Measurements from ENCODE around the gene SCMH1.

SCMH1 gene

DNA sequence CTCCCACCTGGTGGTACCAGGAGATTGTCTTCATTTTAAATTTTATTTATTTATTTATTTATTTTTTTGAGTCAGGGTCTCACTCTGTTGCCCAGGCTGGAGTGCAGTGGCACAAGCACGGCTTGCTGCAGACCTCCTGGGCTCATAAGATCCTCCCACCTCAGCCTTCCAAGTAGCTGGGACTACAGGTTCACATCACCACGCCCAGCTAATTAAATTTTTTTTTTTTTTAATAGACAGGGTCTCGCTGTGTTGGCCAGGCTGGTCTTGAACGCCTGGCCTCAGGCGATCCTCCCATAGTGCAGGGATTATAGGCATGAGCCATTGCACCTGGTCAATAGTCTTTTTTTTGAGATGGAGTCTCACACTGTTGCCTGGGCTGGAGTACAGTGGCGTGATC, 229.1 kb downstream of the SCMH1 start:
- Histone ChIP-seq H3K4me3 (ENCODE audit: insufficient read depth, low read length, poor library complexity, severe bottlenecking) (no peak overlapping the region), H3K36me3 (ENCODE audit: low read length) (peaks cover 46% of the 10 kb centered on the region), H3K79me2 (ENCODE audit: insufficient read depth, low read length) (no peaks in the 10 kb centered on the region), H3K9me3 (ENCODE audit: insufficient read depth, low read length) (no peaks in the 10 kb centered on the region), H3K4me2 (ENCODE audit: low read depth, low read length, poor library complexity, severe bottlenecking) (no peak overlapping the region), H3K9ac (ENCODE audit: low read length) (no peak overlapping the region), H3K27me3 (ENCODE audit: low read length) (no peaks in the 10 kb centered on the region), H3F3A (ENCODE audit: insufficient read depth) (no peaks in the 10 kb centered on the region), H4K20me1 (ENCODE audit: low read depth, low read length) (no peaks in the 10 kb centered on the region), H2AFZ (ENCODE audit: low read depth, low read length, severe bottlenecking) (no peak overlapping the region), H3K9me2 (replicated peaks; ENCODE audit: insufficient read depth, low read length) (no peaks in the 10 kb centered on the region), H3K27ac (ENCODE audit: low read depth, low read length) (no peak overlapping the region)
- no peak for TF ChIP-seq EZH2phosphoT487 (conservative IDR thresholded peaks at IDR 0.05; ENCODE audit: low read length)
- TF ChIP-seq CTCF (IDR thresholded peaks at IDR 0.05; ENCODE audit: insufficient read depth, low read length, poor library complexity, severe bottlenecking): no peak

- Histone ChIP-seq H2AFZ (ENCODE audit: low read depth, low read length, severe bottlenecking) (no peak overlapping the region), H4K20me1 (ENCODE audit: low read depth, low read length) (no peaks in the 10 kb centered on the region), H3K27me3 (ENCODE audit: low read length) (no peaks in the 10 kb centered on the region), H3K9me3 (ENCODE audit: insufficient read depth, low read length) (no peaks in the 10 kb centered on the region), H3K4me3 (ENCODE audit: insufficient read depth, low read length, poor library complexity, severe bottlenecking) (no peak overlapping the region), H3K79me2 (ENCODE audit: insufficient read depth, low read length) (no peaks in the 10 kb centered on the region; the same call in 1 of the 2 replicates), H3F3A (ENCODE audit: insufficient read depth) (no peaks in the 10 kb centered on the region), H3K36me3 (ENCODE audit: low read length) (peaks cover 53% of the 10 kb centered on the region), H3K9me2 (replicated peaks; ENCODE audit: insufficient read depth, low read length) (no peaks in the 10 kb centered on the region), H3K27ac (ENCODE audit: low read depth, low read length) (no peak overlapping the region), H3K4me2 (ENCODE audit: low read depth, low read length, poor library complexity, severe bottlenecking) (no peak overlapping the region), H3K9ac (ENCODE audit: low read length) (no peak overlapping the region)
- TF ChIP-seq CTCF (IDR thresholded peaks at IDR 0.05; ENCODE audit: insufficient read depth, low read length, poor library complexity, severe bottlenecking): no peak
Measured at GRCh38 chr1:41010345-41010744, 231.8 kb downstream of the SCMH1 start.

DNA sequence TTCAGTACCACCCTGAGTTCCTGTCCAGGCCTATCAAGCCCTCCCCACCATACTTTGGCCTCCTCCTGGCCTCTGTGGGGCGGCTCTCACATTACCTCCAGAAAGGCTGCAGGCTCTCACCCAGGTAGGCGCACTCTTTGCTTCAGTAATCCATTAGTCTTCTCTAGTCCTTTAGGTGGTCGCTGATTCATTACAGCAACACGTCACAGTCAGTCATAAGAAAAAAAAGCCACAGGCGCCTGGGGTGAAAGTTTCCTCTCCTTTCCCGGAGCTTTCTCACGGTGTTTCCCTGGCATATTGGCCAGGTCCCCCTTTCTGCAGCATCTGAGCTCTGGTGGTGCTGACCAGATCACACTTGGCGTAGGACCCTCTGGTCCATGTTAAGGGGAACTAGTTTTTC, 232.6 kb downstream of the SCMH1 start:
- TF ChIP-seq EZH2phosphoT487 (conservative IDR thresholded peaks at IDR 0.05; ENCODE audit: low read length) (no peak), CTCF (IDR thresholded peaks at IDR 0.05; ENCODE audit: insufficient read depth, low read length, poor library complexity, severe bottlenecking) (no peak)
- Histone ChIP-seq H4K20me1 (ENCODE audit: low read depth, low read length) (no peaks in the 10 kb centered on the region), H3K9me2 (replicated peaks; ENCODE audit: insufficient read depth, low read length) (no peaks in the 10 kb centered on the region), H3K9me3 (ENCODE audit: insufficient read depth, low read length) (no peaks in the 10 kb centered on the region), H3K36me3 (ENCODE audit: low read length) (peaks cover 56% of the 10 kb centered on the region), H3K9ac (ENCODE audit: low read length) (no peak overlapping the region), H3K27ac (ENCODE audit: low read depth, low read length) (no peak overlapping the region), H3K79me2 (ENCODE audit: insufficient read depth, low read length) (peaks cover 5% of the 10 kb centered on the region; the same call in 1 of the 2 replicates), H3F3A (ENCODE audit: insufficient read depth) (no peaks in the 10 kb centered on the region), H3K27me3 (ENCODE audit: low read length) (no peaks in the 10 kb centered on the region), H3K4me3 (ENCODE audit: insufficient read depth, low read length, poor library complexity, severe bottlenecking) (no peak overlapping the region), H2AFZ (ENCODE audit: low read depth, low read length, severe bottlenecking) (no peak overlapping the region), H3K4me2 (ENCODE audit: low read depth, low read length, poor library complexity, severe bottlenecking) (no peak overlapping the region)
